Stimulated activated CD4-positive, alpha-beta T cell treated with anti-CD3 and anti-CD28 coated beads, Interleukin-2, amount 100 ng/mL, for 48 hours (primary cell): Measurements from ENCODE around the gene SESN1.
"Not testable (repeated sequence)": the region's sequence is repeated elsewhere in the genome, so short reads cannot be mapped to it uniquely, and the experiment has no call there.

Source experiments
- DNase-seq, 2 donors: peaks; one replicate each; pipeline ENCODE4 v3.0.0-alpha.2; 2020

SESN1 gene

DNA sequence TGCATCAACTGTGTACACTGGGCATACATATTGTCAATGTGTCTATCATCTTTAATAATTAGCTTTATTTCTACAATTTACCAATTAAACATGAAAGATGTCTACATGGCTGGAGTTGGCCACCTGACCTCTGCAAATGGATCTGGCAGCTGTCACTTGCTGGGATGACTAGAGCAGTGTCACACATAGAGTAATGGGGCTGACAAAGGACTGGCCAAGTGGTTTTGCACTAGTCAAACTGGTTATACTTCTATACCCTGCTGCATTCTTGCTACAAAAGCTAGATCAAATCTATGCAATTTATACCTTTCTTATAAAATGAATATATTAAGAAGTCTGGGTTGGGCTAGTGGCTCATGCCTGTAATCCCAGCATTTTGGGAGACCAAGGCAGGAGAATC is 99.3 kb downstream of the SESN1 start:
- no peak for DNase-seq

DNA sequence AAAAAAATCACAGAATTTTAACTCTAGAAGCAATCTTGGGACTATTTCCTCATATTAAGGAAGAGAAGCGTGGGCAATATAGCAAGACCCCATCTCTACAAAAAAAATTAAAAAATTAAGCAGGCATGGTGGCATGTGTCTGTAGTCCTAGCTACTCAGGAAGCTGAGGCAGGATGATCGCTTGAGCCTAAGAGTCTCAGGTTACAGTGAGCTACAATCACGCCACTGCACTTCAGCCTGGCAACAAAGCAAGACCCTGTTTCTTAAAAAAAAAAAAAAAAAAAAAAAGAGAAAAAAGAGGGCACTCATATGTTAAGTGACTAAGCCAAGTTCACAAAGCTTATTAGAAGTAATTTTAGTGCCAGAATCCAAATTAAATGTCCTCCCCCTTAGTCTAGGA is 100.8 kb downstream of the SESN1 start:
- DNase-seq: no peak

DNA sequence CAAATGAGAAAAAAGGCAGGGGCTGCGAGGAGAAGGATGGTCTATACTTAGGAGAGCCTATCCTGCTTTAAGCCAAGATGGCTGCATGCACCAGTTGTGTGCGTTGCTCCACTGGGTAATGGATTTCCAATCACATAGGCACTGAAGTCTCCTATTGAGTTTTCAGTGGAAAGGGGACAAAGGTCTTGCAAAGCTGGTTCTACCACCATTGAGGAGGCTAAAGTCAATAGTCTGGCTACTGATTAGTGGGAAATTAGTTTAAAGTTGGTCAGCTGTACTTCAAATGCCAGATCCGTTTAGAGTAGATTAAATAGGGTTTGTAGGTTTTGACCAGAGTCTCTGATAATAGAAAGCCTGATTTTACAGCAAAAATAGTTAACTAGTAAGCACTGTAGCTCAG is 104.9 kb downstream of the SESN1 start:
- no peak for DNase-seq

DNA sequence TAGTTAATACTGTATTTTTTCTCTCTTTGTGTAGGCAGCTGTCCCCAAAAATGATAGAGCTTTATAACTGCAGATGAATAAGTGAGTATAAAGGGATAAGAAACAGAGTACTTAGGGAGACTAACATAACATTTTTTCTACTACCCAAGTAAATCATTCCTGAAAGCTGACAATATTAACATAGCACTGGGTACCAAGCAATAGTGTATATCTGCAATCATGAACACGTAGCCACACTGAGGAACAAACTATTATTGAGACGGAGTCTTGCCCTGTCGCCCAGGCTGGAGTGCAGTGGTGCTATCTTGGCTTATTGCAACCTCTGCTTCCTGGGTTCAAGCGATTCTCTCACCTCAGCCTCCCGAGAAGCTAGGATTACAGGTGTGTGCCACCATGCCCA is 105.9 kb downstream of the SESN1 start:
- no peak for DNase-seq

DNA sequence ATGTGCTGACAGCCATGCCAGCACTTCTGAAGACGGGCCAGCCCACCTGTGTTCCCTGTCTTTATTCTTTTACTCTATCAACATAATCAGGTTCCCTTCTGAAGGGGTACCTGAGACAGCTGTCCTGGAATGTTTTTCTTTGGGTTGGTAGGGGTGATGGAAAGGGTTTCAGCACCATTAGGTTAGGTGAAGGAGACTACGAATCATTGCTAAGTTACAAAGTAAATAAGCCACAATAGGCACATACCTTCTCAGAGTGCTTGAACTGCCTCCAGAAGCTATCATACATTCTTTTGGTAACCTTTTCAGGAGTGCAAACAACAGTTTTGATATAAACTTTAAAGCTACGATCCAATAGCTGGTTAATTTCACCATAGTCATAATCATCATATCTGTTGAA is 106.3 kb downstream of the SESN1 start:
- DNase-seq: no peak

DNA sequence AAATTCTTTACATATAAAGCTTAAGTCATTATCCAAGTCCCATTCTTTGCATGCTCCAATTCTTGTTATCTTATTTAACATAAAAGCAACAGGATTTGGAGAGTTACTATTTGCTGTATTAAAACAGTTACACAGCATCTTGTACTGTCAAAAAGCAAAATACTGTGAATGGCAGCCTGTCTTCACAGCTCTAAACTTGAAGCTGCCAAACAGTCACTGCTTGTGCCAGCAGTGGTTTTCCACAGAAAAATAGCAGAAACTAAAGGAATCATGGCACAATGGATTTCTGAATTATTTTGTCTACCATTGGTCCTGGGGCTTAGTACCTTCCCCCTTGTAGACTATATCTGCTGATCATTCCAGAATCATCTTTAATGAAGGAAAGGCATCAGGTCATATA is 107.5 kb downstream of the SESN1 start:
- DNase-seq: no peak

DNA sequence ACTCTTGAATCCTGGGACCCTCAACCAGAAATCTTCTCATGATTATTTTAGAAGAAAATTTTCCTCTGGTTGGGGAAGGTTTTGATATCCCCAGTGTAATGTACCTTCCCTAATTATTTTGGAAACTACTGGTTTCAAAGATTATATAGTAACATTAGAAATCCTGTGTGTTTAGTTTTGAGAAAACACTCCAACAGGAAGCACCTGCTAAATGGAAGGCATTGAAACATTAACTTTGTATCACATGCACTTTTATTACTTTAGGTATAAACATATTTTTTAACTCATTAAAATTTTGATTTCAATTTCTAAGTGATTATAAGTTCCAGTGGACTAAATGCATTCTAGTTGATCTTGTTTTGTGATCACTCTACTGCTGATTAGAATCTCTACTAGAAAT is 109.3 kb downstream of the SESN1 start:
- DNase-seq: no peak

DNA sequence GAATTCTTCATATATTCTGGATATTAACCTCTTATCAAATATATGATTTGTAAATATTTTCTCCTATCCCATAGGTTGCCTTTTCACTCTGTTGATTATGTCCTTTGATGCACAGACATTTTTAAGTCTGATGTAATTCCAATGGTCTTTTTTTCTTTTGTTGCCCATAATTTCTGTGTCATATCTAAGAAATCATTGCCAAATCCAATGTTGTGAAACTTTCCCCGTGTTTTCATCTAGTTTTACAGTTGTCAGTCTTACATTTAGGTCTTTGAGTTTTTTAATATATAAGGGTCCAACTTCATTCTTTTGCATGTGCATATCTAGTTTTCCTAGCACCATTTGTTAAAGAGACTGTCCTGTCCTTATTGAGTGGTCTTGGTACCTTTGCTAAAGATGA is 111.5 kb downstream of the SESN1 start:
- no peak for DNase-seq

DNA sequence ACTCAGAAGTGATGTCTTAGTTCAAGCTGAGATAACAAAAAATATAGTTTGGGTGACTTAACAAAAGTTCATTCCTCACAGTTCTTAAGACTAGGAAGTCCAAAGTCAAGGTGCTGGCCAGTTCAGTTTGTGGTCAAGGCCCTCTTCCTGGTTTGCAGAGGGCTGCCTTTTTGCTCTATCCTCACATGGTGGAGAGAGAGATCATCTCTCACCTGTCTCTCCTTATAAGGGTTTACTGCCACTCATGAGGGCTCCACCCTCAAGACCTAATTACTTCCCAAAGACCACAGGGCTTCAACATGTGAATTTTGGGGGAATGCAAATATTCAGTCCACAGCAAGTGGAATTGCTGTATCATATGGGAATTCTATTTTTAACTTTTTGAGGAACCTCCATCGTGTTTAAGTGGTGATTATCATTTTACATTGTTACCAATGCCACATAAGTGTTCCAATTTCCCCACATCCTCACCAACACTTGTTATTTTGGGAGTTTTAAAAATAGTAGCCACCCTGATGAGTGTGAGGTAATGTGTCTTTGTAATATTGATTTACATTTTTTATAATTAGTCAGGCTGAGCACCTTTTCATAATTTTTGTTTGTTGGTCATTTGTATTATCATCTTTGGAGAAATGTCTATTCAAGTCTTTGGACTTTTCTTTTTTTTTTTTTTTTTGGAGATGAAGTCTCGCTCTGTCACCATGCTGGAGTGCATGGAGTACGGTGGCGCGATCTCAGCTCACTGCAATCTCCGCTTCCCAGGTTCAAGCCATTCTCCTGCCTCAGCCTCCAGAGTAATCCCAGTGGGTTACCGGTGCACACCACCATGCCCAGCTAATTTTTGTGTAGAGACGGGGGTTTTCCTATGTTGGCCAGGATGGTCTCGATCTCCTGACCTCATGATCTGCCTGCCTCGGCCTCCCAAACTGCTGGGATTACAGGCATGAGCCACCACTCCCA is 112.2 kb downstream of the SESN1 start:
- no peak for DNase-seq

DNA sequence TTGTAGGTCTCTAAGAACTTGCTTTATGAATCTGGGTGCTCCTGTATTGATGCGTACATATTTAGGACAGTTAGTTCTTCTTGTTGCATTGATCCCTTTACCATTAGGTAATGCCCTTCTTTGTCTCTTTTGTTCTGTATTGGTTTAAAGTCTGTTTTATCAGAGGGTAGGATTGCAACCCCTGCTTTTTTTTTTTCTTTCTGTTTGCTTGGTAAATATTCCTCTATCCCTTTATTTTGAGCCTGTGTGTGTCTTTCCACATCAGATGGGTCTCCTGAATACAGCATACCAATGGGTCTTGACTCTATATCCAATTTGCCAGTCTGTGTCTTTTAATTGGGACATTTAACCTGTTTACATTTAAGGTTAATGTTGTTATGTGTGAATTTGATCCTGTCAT is 116.0 kb downstream of the SESN1 start:
- DNase-seq: not testable (repeated sequence)

DNA sequence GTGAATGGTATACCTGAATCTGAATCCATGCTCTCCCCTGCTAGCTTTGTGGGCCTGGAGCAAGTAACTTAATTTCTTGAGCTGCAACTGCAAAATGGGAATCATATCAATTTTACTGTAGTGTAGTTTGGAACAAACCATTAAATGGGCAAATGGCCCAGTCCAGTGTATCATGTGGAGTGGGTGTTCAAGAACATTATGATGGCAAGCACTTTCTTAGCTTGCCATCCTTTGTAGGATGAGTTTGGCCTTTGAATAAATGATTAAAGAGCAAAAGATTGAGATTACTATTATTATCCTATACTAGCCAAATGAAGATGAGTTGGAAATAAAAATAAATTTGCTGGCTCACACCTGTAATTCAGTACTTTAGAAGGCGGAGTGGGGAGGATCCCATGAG is 120.4 kb downstream of the SESN1 start:
- no peak for DNase-seq

DNA sequence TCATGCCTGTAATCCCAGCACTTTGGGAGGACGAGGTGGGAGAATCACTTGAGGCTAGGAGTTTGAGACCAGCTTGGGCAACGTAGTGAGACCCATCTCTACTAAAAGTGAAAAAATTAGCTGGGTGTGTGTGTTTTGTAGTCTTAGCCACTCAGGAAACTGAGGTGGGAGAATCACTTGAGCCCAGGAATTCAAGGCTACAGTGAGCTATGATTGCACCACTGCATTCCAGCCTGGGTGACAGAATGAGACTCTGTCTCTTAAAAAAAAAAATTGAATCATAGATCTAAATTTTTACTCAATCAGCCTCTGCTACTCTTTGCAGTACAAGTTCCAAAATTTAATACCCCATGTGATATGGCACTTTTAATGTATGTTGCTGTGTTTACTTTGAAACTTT is 124.9 kb downstream of the SESN1 start:
- no peak for DNase-seq

DNA sequence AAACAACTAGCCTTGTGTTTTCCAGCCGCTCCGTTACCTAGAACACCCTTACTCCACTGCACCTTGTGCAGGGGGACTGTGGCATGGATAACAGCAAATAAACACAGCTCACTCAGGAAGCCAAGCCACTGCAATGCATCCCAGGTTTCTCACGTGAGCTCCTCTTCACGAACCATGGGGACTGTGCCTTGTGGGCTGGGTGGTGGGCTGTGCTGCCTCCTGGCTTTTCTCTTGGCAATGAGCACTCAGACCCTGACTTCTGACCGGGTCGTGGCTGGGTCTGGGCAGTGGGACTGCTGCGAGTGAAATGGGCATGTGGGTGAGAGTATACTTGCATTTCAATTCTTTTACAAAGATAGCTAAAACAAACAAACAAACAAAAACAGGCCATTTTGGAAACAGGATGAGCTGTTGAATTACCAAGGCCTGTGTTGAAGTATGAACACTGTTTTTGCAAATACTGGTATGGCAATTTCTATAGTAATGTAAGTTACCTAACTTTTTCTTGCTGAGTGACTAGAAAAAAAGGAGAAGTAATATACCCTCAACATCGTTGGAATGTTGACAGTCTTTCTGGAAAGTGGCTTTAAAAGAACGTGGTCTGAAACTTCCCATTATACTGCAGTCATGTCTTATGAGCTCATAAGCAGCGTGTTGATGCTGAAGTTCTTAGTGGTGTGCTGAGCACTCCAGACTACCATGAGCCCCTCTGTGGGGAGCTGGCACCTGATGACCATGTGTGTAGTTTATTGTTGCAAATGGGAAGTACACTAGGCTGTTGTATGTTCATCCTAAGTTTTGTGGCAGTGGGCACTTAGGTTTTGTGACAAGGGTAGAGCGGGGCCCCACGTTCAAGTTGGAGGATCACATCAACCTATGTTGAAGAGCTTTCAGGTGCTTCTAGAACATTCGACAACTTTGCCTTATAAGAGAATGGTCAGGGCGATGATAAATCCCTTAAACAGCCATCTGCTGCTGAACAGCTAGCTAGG is 126.0 kb downstream of the SESN1 start:
- no peak for DNase-seq

DNA sequence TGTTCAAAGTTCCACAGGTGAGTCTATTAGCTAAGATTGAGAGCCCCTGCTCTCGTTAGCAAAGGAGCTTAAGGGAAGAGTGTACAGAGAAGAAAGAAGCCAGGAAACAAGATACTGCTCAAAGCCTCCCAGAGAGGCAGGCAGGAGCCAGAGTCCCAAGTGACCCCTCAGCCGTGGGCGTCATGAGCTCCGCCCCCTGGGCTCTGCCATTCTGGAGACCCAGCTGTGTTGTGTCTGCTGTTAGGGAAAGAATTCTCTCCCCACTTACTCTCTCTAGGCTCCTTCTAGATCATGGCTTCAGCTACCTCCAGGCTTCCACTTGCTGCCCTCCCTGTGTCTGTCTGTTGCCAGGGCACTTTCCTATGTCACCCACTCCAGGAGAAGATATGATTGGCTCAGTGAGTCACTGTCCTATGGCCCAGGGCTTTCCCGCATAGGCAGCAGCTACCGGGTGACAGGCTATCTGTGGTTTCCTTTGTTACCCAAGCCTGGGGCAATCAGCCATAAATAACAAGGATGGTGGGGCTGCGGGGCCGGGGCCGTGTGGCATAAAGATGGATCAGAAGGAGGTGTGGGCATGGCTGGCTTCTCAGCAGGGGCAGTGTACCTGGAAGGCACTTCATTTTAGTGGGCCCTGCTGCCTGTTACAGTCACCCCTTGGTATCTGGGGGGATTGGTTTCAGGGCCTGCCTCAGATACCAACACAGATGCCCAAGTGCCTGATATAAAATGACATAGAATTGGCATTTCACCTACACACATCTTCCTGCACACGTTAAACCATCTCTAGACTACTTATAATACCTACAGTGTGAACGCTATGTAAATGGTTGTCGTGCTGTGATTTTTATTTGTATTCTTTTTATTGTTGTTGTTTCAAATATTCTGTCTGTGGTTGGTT is 127.5 kb downstream of the SESN1 start:
- DNase-seq: no peak

DNA sequence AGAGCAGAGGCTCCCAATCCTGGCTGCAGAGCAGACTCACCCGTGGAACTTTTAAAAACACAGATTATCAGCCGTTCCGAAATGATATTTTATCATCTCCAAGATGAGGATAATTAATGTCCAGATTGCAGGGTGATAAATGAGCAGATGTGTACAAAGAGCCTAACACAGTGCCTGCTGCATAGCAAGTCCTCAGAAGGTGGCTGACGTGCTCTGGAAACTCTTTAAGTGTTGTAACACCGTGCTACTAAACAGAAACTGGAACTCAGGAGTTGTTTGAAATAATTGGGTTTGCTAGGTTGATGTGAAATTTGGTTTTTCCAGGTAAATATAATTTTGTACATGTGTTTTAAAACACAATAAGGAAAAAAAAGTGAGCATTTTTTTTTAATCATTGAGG is 128.4 kb downstream of the SESN1 start:
- DNase-seq: no peak

DNA sequence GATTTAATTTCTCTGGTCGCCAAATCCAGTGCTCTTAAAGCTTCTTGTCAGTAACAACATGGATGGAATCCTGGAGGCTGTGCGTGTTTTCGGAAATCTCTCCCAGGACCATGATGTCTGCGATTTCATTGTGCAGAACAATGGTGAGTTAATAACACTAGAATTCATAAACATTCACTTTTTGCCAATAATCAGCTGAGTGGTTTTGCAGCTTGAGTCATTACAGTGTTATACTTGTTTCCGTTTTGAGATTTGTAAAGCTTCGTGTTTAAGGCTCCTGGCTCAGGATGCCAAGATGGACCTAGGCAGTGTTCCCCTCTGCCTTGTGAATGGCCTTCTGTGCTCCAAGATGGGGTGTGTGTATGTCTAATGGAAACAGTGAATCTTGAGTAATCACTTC is 132.7 kb downstream of the SESN1 start:
- DNase-seq: no peak

DNA sequence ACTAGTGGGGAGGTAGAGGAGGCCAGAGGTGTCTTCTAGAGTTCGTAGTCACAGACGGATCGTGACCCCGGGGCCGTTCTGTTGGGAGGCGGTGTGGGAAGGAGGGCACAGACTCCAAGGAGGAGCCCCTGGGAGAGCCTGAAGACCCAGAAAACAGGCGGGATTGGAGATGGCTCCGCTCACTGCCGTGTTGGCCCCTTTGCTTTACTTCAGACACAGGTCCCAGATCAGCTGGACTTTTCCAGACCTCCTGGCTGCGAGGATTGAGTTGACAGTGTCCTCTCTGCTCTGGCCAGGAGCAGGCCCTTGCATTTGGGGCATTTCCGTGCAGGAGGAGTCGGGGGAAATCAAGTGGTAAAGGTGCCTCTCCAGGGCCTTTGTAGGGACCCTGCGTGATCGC is 133.6 kb downstream of the SESN1 start:
- DNase-seq: no peak

DNA sequence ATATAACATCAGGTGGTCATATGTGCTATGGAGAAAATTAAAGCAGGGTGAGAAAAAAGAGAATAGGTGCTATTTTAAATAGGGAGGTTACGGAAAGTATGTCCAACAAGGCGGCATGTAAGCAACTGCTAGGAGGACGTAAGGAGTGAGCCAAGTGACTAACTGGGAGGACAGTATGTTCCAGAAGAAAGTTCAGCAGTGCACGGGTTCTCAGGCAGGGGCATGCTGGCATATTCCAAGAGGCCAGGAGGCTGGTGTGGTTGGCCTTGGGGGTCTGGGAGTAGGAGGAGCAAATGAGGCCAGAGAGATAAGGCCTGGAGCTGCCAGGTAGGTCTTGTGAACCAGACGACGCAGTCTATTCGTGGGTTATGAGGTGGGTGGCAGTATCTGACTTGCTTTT is 134.0 kb downstream of the SESN1 start:
- no peak for DNase-seq

DNA sequence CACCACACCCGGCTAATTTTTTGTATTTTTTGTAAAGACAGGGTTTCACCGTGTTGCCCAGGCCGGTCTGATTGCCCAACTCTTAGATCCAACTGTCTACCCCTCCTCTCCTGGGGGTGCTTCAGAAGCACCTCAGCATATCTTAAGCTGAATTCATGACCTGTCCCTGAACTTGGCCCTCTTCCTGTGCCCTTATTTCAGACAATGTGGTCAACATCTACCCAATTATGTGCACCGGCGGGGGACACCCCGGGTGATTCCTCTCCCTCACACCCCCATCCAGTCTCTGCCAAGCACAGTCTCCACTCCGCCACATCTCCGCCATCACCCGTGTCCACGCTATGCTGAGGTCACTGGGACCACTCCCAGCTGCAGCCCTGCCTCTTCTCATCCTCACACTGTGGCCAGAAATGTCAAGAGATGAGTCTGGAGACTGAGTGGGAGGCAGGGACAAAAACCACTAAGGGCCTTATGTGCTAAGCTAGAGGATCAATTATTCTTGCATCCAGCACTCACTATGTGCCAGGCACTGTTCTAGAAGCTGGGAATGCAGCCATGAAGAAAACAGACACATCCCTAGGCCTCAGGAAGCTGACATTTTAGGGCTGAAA is 134.6 kb downstream of the SESN1 start:
- no peak for DNase-seq

DNA sequence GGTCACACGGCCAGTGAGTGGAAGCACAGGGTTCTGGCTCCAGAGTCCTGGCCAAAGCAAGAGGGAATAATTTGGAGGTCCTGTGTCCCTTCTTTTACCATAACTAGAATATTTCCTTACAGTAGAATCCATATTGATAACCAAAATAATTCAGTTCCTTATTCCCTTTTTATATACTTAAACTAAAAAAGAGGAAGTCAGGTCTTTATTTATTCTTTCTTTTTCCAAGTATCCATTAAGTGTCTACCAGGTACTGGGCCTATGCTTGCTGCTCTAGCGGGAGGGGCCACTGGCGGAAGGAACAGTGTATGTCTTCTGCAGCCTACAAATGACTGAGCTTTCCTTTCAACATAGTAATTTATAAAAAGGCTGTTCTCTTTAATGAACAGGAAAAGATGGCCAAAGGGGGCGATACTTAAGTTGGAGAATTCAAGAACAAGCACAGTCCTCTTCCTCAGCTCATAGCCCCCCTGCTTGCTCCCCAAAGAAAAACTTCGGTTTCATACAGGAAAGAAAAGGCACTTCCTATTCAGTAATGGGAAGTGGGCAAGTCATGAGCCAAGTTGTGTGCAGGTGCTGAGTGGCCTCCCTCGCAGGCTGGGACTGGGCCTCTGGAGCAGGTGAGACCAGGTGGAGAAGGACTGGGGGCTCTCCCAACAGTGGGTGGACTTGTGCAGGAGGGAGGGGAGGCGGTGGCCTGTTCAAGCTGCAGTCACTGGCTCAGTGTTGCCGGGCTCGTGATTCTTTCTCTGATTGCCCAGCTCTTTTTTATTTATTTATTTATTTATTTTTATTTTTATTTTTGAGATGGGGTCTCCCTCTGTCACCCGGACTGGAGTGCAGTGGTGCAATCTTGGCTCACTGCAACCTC is 135.5 kb downstream of the SESN1 start:
- no peak for DNase-seq

DNA sequence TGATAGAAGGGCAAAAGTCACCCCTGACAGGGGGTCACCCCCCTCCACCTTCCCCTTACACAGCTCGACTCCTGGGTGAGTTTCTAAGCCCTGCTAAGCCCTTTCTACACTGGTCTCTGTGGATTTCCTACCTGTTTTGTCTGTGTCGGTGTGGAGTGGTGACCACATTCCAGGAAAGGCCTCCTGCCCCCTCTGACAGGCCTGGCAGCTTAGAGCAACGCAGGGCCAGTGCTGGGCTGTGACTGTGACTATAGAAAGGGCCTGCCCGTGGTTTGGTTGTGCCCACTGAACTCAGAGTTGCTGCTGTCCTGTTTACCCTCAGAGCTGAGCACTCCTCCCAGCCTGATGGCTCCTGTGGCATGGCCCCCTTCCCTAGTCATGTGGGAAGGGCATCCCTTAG is 137.4 kb downstream of the SESN1 start:
- no peak for DNase-seq
